ENCODE results near the gene EREG.

EREG gene

GRCh38 chr4:74353858-74354257 is 11.1 kb upstream of the EREG start:
- DNase-seq: no peak

- DNase-seq: no peak
Observed at GRCh38 chr4:74357965-74358364, 7.0 kb upstream of the EREG start.

GRCh38 chr4:74361671-74362070 is 3.3 kb upstream of the EREG start:
- no peak for DNase-seq

- DNase-seq: no peak
Observed at GRCh38 chr4:74362347-74362746, 2.6 kb upstream of the EREG start.

- DNase-seq: no peak
Observed at GRCh38 chr4:74364256-74364651, 691 bp upstream of the EREG start.

GRCh38 chr4:74365761-74366160 is 816 bp downstream of the EREG start:
- peak; percentile 2 for DNase-seq

GRCh38 chr4:74366367-74366911 is 1.5 kb downstream of the EREG start:
- DNase-seq: no peak

- no peak for DNase-seq
Observed at GRCh38 chr4:74367656-74368290, 2.8 kb downstream of the EREG start.

- no peak for DNase-seq
Observed at GRCh38 chr4:74368596-74368995, 3.7 kb downstream of the EREG start.

- DNase-seq: no peak
Observed at GRCh38 chr4:74369855-74370254, 4.9 kb downstream of the EREG start.

GRCh38 chr4:74370912-74371311 is 6.0 kb downstream of the EREG start:
- DNase-seq: peak; percentile 6

- no peak for DNase-seq
Observed at GRCh38 chr4:74374128-74374527, 9.2 kb downstream of the EREG start.

- no peak for DNase-seq
Observed at GRCh38 chr4:74374561-74375327, 9.8 kb downstream of the EREG start.

GRCh38 chr4:74375824-74376426 is 11.0 kb downstream of the EREG start:
- DNase-seq: no peak

GRCh38 chr4:74376888-74377483 is 12.0 kb downstream of the EREG start:
- DNase-seq: no peak

- no peak for DNase-seq
Observed at GRCh38 chr4:74377714-74378113, 12.8 kb downstream of the EREG start.

GRCh38 chr4:74378573-74378972 is 13.6 kb downstream of the EREG start:
- no peak for DNase-seq

GRCh38 chr4:74379912-74380311 is 15.0 kb downstream of the EREG start:
- DNase-seq: no peak

- no peak for DNase-seq
Observed at GRCh38 chr4:74385386-74385785, 20.4 kb downstream of the EREG start.

- DNase-seq: no peak
Observed at GRCh38 chr4:74386159-74386558, 21.2 kb downstream of the EREG start.

GRCh38 chr4:74387790-74388189 is 22.8 kb downstream of the EREG start:
- no peak for DNase-seq

GRCh38 chr4:74389494-74389893 is 24.5 kb downstream of the EREG start:
- DNase-seq: no peak

- DNase-seq: no peak
Observed at GRCh38 chr4:74390677-74391076, 25.7 kb downstream of the EREG start.

- DNase-seq: no peak
Observed at GRCh38 chr4:74391346-74391745, 26.4 kb downstream of the EREG start.
